GM19468 (cell line): ENCODE measurements around the gene KIR3DL1.
"Not testable (repeated sequence)": the region's sequence is repeated elsewhere in the genome, so short reads cannot be mapped to it uniquely, and the experiment has no call there.

Experiments
- ATAC-seq: cut with Tn5 transposase; IDR thresholded peaks from one replicate; pipeline ENCODE4 v1.9.1; 2021; ENCODE audit warnings: mild to moderate bottlenecking, moderate library complexity, moderate number of reproducible peaks; ENCODE audit not compliant: unreplicated experiment; ENCODE audit errors: extremely low read depth

The KIR3DL1 gene

GRCh38 chr19:54805665-54806515 lies 10.4 kb upstream of the KIR3DL1 start:
- no peak for ATAC-seq

GRCh38 chr19:54806516-54806838 lies 9.8 kb upstream of the KIR3DL1 start:
- ATAC-seq, result no peak

- ATAC-seq, result not testable (repeated sequence)
Observed at GRCh38 chr19:54814571-54814970, 1.7 kb upstream of the KIR3DL1 start.

- no peak for ATAC-seq
Observed at GRCh38 chr19:54817670-54818536, 1.6 kb downstream of the KIR3DL1 start.

DNA sequence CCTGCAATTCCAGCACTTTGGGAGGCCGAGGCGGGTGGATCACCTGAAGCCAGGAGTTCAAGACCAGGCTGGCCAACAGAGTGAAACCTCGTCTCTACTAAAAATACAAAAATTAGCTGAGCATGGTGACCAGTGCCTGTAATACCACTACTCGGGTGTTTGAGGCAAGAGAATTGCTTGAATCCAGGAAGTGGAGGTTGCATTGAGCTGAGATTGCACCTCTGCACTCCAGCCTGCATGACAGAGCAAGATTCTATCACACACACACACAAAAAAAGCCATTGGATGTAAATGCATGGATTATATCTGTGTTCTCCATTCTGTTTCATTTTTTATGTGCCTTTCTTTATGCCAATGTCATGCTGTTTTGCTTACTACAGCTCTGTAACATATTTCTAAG lies 8.1 kb downstream of the KIR3DL1 start:
- ATAC-seq, result not testable (repeated sequence)

DNA sequence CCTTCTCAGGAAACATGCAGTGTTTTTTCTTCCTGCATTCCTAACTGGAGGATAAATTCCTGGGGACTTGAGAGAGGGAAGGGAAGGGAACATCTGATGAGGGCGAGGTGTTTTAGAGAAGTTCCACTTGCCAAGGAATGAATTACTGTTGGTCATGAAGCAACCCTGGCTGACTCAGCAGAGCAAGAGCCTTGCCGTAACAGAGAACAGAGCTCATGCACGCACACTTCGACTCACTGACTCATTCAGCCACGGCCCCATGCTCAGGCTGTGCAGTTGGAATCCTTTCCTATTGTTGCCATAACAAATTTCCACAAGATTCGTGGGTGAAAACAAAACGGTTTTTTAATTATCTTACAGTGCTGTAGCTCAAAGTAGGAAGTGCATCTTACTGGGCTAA lies 9.1 kb downstream of the KIR3DL1 start:
- ATAC-seq, result not testable (repeated sequence)

DNA sequence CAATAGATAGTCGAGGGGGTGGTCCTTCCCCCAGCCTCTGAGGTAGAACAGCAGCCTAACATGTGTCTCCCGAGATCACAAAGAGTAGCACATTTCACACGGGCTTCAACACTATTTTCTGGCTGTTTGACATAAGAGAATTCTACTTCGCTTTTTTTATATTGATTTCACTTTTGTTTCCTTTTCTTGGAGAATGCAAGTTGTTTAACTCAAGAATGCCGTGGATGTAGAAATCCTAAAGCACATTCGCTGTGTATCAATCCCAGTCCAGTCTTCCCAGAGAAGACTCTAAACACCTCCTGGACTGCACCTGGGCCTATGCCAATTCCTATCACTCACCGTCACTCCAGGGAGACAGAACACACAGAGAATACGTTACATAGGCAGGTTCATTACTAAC lies 11.8 kb downstream of the KIR3DL1 start:
- not testable (repeated sequence) for ATAC-seq

GRCh38 chr19:54832496-54832895 lies 16.2 kb downstream of the KIR3DL1 start, which contains the start of gene KIR2DS4:
Gene KIR2DS4, plus strand, starts transcription at chr19:54832676.
- ATAC-seq, result not testable (repeated sequence)

GRCh38 chr19:54835126-54835525 lies 18.9 kb downstream of the KIR3DL1 start:
- ATAC-seq, result not testable (repeated sequence)

- ATAC-seq, result not testable (repeated sequence)
Observed at GRCh38 chr19:54837522-54837921, 21.3 kb downstream of the KIR3DL1 start.

DNA sequence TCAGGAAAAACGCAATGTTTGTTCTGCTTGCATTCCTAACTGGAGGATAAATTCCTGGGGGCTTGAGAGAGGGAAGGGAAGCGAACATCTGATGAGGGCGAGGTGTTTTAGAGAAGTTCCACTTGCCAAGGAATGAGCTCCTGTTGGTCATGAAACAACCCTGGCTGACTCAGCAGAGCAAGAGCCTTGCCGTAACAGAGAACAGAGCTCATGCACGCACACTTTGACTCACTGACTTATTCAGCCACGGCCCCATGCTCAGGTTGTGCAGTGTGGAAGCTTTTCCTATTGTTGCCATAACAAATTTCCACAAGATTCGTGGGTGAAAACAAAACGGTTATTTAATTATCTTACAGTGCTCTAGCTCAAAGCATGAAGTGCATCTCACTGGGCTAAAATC lies 26.9 kb downstream of the KIR3DL1 start:
- ATAC-seq, result not testable (repeated sequence)

- not testable (repeated sequence) for ATAC-seq
Observed at GRCh38 chr19:54850061-54850640, 33.9 kb downstream of the KIR3DL1 start, which contains the start of gene KIR3DL2. Gene KIR3DL2, plus strand, starts transcription at chr19:54850443. Its CDS starts 33 bp downstream, at chr19:54850476.

DNA sequence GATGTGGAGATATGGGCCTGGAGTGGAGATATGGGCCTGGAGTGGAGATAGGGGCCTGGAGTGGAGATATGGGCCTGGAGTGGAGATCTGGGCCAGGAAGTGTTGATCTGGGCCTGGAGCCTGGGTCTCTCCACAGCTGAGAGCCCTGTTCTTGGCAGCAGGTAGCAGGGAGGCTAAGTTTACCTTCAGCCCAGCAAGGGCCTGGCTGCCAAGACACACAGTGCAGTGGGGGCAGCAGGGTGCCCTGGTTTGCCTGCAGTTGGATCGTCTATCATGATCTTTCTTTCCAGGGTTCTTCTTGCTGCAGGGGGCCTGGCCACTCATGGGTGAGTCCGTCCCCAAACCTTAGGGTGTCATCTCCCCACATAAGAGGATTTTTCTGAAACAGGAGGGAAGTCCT lies 34.7 kb downstream of the KIR3DL1 start:
- ATAC-seq, result no peak

DNA sequence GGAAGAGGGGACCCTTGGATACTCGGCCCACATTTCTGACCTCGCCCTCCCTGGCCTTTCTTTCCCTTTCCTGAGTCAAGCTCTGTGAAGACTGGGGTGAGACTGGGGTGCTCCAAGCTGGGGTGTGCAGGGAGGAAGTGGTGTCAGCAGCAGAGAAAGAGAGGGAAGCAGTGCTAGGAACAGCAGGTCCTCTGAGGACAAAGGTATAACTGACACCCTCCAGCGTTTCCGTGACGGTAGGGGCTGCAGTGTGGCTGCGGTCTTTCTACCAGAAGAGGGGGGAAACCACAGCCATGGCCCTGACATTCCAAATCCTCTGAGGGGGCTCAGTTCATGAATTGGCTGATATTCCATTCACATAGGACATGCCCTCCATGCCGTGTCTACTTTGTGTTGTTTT lies 35.1 kb downstream of the KIR3DL1 start:
- ATAC-seq, result no peak

GRCh38 chr19:54855241-54855640 lies 39.0 kb downstream of the KIR3DL1 start:
- not testable (repeated sequence) for ATAC-seq

DNA sequence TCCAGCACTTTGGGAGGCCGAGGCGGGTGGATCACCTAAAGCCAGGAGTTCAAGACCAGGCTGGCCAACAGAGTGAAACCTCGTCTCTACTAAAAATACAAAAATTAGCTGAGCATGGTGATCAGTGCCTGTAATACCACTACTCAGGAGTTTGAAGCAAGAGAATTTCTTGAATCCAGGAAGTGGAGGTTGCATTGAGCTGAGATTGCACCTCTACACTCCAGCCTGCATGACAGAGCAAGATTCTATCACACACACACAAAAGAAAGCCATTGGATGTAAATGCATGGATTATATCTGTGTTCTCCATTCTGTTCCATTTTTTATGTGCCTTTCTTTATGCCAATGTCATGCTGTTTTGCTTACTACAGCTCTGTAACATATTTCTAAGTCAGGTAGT lies 42.2 kb downstream of the KIR3DL1 start:
- ATAC-seq, result not testable (repeated sequence)

- not testable (repeated sequence) for ATAC-seq
Observed at GRCh38 chr19:54859421-54859820, 43.2 kb downstream of the KIR3DL1 start.

GRCh38 chr19:54863459-54863858 lies 47.2 kb downstream of the KIR3DL1 start:
- ATAC-seq, result not testable (repeated sequence)

DNA sequence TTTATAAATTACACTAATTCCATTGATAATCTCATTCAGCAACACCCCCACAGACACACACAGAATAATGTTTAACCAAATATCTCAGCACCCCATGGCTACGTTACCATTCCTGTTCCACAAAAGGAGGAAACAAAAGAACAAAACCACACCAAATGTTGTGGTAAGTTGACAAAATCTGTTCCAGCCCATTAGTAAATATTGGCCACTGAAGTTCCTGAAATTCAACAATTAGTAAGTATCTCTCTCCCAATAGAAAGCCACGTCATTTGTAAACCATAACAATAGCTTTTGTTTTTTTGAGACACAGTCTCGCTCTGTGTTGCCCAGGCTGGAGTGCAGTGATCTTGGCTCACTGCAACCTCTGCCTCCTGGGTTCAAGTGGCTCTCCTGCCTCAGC lies 55.4 kb downstream of the KIR3DL1 start:
- no peak for ATAC-seq

DNA sequence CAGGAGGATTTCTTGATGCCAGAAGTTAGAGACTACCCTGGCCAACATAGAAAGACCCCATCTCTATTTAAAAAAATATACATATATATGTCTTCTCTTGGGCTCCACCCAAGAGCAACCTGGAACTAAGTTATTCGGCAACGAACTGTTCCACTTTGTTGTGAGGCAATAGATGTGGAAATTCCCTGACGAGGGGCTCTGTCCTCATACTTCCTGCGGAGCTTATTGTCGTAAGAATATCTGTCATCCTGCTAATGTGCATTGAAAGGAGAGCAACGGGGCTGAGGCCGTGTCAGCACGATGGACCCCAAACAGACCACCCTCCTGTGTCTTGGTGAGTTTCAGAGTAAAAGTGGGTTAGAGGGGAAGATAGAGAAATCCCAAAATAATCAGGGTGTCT lies 57.7 kb downstream of the KIR3DL1 start, which contains the start of gene FCAR:
FCAR (plus strand) TSS at position 246 of the 400 bp plus-strand sequence; CDS start at position 301, 55 bp downstream.
- no peak for ATAC-seq
